A549 treated with ZK216348 at 1 μM for 4 hours (cell line): ENCODE measurements around the gene KIFBP. TPM values are rescaled to one million over a fixed set of nuclear protein-coding genes. Genes with fewer than 3 reads are reported as not detected.

Source experiments
- total RNA-seq: library from RNA; stranded (reverse); fragments of 200-300 nt; extraction: Qiagen RNA extraction; gene quantifications from 5 replicates; pipeline ENCODE4 v1.2.3, GENCODE V29; 2022; ENCODE audit warnings: low read depth

KIFBP gene
- 34.6 to 51.7 TPM (median 43.5 TPM) in 5 replicates for total RNA-seq

GRCh38 chr10:68988530-68989316 lies at the start of gene KIFBP:
Gene KIFBP (plus strand): TSS chr10:68988803. CDS start chr10:68988833, 30 bp downstream.

GRCh38 chr10:68955832-68956532 lies 32.6 kb upstream of the KIFBP start, which contains the start of gene DDX21:
Gene DDX21 (plus strand): TSS chr10:68956170. CDS start chr10:68956226, 56 bp downstream.

Other genes starting within 250 kb of the KIFBP start
- gene STOX1, start 161.3 kb upstream of the KIFBP start, total RNA-seq, result 0.52 to 1.1 TPM (median 0.74 TPM) in 5 replicates
- gene DDX50, start 87.5 kb upstream of the KIFBP start, total RNA-seq, result 30.4 to 47.6 TPM (median 35.2 TPM) in 5 replicates
- 96.2 to 176 TPM (median 128 TPM) in 5 replicates for gene DDX21, start 32.6 kb upstream of the KIFBP start, total RNA-seq
- gene SRGN, start 99.3 kb downstream of the KIFBP start, total RNA-seq, result 65.0 to 99.8 TPM (median 67.3 TPM) in 5 replicates
- gene VPS26A, start 135.4 kb downstream of the KIFBP start, total RNA-seq, result 38.1 to 94.4 TPM (median 47.5 TPM) in 5 replicates
- gene SUPV3L1, start 191.4 kb downstream of the KIFBP start, total RNA-seq, result 30.8 to 36.3 TPM (median 32.4 TPM) in 5 replicates
- gene HKDC1, start 231.5 kb downstream of the KIFBP start, total RNA-seq, result 10.6 to 19.1 TPM (median 12.9 TPM) in 5 replicates